HUDEP-2 (cell line): ENCODE measurements around the gene SIGLEC10.
A peak's percentile ranks its signal among the peaks of the same experiment; 100 is the strongest.
"Not testable (repeated sequence)": the region's sequence is repeated elsewhere in the genome, so short reads cannot be mapped to it uniquely, and the experiment has no call there.

ENCODE experiments used
- DNase-seq, 76 experiments: peaks; one replicate each; lab custom pipeline; 2025; ENCODE audit not compliant: unreplicated experiment in 76 of 76; lab: John Stamatoyannopoulos, UW

The SIGLEC10 gene

DNA sequence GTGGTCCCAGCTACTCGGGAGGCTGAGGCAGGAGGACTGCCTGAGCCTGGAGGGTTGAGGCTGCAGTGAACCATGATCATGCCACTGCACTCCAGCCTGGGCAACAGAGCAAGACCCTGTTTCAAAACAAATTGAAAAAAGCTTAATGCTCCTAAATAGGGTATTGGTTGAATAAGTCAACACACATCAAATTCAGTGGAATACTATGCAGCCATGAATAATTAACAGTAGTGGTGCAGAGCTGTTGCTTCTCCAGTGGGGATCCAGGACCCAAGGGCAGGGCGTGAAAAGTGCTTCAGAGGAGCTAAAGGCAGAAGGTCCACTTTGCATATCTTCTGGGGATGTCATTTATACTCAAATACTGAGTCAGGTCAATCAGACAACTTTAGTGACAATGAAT, 22.6 kb upstream of the SIGLEC10 start:
- DNase-seq = no peak

DNA sequence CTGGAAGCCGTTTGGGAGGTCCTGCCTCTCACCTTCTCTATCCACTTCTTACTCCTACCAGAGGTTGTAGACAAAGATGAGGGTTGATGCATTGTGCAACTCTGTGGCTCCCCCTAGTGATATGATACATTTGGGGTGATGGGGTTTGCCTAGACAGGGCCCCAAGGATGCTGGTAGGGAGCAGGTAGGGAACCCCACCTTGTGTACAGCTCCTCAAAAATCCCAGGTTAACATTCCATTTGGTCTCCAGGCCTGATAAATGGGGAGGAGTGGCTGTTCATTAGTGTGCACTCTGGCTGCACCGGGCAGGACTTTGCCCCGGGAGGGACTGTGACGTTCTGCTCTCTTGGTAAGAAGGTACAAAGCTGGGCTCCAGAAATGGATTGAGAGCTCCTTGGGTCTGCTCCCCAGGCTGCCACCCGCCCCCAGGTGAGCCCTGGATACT, 21.6 kb upstream of the SIGLEC10 start:
- DNase-seq = peak in 13 of 76 experiments; percentile 9 to 49 (median 27)

DNA sequence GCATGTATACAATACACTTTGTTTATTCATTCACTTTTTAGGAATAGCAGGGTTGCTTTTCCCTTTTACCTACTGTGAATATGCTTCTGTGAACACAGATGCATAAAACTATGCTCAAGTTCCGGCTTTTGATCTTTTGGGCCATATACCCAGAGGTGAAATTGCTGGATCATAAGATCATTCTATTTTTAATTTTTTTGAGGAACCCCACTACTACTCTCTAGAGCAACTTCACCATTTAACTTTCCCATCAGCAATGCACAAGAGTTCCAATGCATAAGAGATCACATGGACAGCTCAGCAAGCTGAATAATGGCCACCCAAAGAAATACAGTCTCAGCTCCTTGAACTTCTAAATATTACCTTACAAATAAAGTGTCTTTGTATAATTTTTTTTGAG, 17.0 kb upstream of the SIGLEC10 start:
- no peak for DNase-seq

DNA sequence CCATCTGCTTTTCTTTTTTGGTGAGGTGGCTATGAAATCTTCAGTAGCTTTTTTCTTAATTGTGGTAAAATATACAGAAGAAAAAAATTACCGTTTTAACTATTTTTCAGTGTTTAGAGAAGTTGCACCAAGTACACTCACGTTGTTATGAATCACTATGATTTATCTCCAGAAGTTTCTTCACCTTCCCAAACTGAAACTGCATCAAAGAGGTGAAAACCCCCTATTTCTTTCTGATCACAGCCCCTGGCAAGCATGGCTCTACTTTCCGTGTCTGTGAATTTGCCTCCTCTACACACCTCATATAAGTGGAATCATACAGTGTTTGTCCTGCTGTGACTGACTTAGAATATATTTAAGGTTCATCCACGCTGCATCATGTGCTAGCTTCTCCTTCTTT, 15.6 kb upstream of the SIGLEC10 start:
- no peak for DNase-seq

DNA sequence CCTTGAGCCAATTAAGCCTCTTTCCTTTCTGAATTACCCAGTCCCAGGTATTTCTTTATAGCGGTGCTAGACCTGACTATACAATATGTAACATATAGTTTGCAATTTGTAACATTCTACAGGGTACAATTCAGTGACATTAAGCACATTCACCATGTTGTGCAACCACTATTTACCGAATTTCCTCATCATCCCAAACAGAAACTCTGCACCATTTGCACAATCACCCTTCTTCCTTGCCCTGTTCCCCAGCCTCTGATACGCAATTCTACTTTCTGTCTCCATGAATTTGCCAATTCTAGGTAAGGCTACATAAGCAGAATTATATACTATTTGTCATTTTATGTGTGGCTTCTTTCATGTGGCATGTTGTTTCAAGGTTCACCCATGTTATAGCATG, 13.7 kb upstream of the SIGLEC10 start:
- DNase-seq = no peak

DNA sequence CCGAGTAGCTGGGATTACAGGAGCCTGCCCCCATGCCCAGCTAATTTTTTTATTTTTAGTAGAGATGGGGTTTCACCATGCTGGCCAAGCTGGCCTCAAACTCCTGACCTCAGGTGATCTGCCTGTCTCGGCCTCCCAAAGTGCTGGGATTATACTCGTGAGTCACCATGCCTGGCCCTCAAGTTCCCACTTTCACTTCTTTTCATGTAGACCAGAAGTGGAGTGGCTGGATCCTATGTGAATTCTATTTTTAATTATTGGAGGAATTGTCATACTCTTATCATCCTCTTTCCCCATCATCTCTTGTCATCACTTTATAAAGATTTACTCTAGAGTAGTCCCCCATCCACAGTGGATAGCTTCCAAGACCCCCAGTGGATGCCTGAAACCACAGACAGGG, 12.8 kb upstream of the SIGLEC10 start:
- no peak for DNase-seq

DNA sequence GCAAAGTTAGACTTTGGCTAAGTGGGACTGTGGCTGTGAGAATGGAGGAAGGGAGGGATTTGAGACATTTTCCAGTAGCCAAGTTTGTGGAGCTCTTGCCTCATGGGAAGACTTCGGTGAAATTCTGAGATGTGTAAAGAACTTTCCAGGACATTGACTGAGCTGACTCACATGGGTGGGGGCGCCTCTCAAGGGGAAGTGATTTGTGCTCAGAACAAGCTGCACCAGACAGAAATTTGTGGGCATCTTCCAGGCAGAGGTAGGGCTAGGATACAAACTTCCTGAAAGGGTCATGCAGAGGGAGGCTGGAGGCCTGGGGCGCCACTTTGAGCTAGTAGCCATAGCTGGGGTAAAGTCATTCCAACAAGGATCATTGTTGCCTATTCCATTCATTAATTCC, 9.8 kb upstream of the SIGLEC10 start:
- no peak for DNase-seq

GRCh38 chr19:51422053-51422448, 4.6 kb upstream of the SIGLEC10 start:
- peak in 73 of 76 experiments; percentile 23 to 96 (median 85) for DNase-seq

- no peak for DNase-seq
Measured at GRCh38 chr19:51421229-51422052, 4.0 kb upstream of the SIGLEC10 start.

DNA sequence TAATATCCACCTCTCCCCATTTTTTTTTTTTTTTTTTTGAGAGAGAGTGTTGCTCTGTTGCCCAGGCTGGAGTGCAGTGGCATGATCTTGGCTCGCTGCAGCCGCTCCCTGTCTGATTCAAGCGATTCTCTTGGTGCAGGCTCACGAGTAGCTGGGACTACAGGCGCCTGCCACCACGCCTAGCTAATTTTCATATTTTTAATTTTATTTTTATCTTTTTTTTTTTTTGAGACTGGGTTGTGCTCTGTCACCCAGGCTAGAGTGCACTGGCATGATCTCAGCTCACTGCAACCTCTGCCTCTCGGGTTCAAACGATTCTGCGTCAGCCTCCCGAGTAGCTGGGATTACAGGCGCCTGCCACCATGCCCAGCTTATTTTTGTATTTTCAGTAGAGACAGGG, 3.1 kb upstream of the SIGLEC10 start:
- not testable (repeated sequence) for DNase-seq

GRCh38 chr19:51418707-51419106, 1.3 kb upstream of the SIGLEC10 start:
- DNase-seq = no peak

- DNase-seq = no peak
Measured at GRCh38 chr19:51417810-51418157, 342 bp upstream of the SIGLEC10 start.

GRCh38 chr19:51416422-51416821, 1.0 kb downstream of the SIGLEC10 start:
- DNase-seq = not testable (repeated sequence)

GRCh38 chr19:51415187-51415586, 2.3 kb downstream of the SIGLEC10 start:
- no peak for DNase-seq

DNA sequence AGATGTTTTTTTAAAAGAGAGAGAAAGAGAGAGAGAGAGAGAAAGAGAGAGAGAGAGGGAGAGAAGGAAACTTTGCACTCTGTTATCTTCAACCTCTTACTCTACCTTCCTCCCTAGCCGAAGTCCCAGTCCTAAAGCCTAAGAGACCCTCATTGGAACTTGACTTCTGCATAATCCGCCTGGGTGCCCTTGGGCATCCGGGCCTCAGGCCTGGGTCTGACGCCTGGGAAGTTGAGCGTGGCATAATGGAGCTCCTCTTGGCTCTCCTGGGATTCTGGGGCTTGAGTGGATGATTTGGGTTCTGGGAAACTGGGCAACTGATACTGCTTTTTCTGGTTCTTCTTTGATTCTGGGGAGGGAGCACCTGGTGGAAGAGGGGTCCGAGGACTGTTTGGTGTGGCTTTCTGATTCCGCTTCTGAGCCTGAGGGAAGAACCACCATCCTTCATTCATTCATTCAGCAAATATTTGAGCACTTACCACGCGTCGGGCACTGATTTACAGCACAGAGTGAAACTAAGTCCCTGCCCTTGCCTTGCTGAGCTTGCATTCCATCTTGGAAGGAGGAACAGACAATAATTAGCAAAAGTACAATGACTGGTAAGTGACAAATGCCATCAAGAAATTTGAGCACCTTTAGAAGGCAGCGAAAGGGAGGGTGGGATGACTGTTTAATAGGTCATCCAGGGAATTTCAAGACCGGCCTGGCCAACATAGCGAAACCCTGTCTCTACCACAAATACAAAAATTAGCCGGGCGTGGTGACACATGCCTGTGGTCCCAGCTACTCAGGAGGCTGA, 6.3 kb downstream of the SIGLEC10 start:
- no peak for DNase-seq

DNA sequence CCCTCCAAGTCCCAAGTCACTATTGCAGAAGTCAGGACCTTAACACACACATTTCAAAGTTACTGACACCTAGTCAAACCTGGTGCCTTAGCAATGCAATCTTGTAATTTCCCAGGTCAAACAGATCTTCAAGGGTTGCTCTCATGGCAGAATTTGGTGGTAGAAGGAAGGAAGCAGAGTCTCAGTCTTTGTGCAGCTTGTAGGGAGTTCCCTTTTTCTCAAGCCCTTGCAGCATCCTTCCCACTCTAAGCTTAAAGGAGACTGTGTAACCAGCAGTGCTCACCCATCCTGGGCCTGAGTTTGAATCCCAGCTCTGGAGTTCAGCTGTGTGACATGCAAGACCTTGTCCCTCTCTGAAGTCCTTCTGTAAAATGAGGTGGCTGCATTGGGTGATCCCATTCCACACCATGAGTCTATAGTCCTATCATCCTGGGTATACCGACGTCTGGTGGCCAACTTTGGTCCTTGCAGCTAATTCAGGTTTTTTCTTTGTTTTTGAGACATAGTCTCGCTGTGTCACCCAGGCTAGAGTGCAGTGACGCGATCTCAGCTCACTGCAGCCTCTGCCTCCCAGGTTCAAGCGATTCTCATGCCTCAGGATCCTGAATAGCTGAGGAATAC, 9.8 kb downstream of the SIGLEC10 start:
- peak in 44 of 76 experiments; percentile 4 to 68 (median 34) for DNase-seq

- no peak for DNase-seq
Measured at GRCh38 chr19:51402117-51402516, 15.3 kb downstream of the SIGLEC10 start.

- not testable (repeated sequence) for DNase-seq
Measured at GRCh38 chr19:51399936-51400335, 17.5 kb downstream of the SIGLEC10 start.

DNA sequence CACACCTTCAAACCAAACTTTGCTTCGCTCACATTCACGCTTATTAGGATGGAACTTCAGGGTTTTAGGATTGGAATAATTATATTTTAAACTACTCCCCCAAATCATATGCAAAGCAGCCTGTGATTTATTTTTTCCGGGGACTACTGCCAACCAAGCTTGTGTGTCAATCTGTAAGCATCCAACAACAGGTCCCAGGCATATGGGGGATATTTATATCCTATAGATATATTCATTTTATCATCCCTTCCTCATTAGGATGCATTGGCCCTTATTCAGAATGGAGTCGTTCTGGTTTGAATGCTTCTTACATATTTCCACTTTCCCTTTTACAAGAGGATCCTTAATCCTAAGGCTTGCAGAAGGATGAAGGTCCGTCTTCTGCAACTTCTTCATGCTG, 18.2 kb downstream of the SIGLEC10 start:
- DNase-seq = no peak

- DNase-seq = peak in 19 of 76 experiments; percentile 8 to 51 (median 27)
Measured at GRCh38 chr19:51398096-51398704, 19.2 kb downstream of the SIGLEC10 start.

- not testable (repeated sequence) for DNase-seq
Measured at GRCh38 chr19:51397453-51397852, 20.0 kb downstream of the SIGLEC10 start.
